ENCODE data around the gene SLC22A2. TPM values are rescaled to one million over a fixed set of nuclear protein-coding genes. Genes with fewer than 3 reads are reported as not detected.

SLC22A2 gene
- total RNA-seq, 4 donors from 2014 or later = not detected

DNA sequence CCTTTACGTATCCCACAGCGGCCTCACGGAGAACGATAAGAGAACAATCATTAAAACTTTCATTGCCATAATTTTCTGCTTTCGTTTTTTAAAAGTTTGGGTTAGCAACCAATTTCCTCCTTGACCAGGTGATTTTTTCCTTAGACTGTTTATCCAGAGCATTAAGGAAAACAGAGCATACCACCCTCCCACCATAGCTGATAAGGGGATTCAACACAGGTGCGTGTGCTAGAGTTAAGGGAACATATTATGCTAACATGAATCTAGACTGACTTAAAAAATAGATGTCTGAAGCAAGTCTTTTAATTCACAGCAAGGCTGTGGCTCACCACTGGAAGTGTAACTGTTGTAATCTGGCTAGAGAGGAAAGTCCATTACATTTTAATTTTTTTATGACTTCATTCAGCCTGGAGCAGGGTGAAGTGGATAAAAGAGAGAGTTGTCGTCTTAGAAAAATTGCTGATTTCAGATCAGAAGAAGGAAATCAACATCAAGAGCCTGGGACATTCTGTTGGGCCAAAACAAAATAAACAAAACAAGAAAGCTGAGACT lies 5.5 kb upstream of the SLC22A2 start:
- no peak for DNase-seq (ENCODE audit: low spot score in 2 of 2)
- intact Hi-C loops (cut with DNase I; ENCODE audit: low total_unique reads) = no loop called here
- H3K4me3 ChIP-seq (ENCODE audit: low read depth, poor library complexity, severe bottlenecking) = no peak overlapping the region
- TF ChIP-seq, protein P1, sequence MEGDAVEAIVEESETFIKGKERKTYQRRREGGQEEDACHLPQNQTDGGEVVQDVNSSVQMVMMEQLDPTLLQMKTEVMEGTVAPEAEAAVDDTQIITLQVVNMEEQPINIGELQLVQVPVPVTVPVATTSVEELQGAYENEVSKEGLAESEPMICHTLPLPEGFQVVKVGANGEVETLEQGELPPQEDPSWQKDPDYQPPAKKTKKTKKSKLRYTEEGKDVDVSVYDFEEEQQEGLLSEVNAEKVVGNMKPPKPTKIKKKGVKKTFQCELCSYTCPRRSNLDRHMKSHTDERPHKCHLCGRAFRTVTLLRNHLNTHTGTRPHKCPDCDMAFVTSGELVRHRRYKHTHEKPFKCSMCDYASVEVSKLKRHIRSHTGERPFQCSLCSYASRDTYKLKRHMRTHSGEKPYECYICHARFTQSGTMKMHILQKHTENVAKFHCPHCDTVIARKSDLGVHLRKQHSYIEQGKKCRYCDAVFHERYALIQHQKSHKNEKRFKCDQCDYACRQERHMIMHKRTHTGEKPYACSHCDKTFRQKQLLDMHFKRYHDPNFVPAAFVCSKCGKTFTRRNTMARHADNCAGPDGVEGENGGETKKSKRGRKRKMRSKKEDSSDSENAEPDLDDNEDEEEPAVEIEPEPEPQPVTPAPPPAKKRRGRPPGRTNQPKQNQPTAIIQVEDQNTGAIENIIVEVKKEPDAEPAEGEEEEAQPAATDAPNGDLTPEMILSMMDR (IDR thresholded peaks at IDR 0.05) = no peak
- TF ChIP-seq POLR2A (IDR thresholded peaks at IDR 0.05) = no peak
- 89% methylated on average over 7 of the region's 7 CpGs for WGBS, 2 donors

DNA sequence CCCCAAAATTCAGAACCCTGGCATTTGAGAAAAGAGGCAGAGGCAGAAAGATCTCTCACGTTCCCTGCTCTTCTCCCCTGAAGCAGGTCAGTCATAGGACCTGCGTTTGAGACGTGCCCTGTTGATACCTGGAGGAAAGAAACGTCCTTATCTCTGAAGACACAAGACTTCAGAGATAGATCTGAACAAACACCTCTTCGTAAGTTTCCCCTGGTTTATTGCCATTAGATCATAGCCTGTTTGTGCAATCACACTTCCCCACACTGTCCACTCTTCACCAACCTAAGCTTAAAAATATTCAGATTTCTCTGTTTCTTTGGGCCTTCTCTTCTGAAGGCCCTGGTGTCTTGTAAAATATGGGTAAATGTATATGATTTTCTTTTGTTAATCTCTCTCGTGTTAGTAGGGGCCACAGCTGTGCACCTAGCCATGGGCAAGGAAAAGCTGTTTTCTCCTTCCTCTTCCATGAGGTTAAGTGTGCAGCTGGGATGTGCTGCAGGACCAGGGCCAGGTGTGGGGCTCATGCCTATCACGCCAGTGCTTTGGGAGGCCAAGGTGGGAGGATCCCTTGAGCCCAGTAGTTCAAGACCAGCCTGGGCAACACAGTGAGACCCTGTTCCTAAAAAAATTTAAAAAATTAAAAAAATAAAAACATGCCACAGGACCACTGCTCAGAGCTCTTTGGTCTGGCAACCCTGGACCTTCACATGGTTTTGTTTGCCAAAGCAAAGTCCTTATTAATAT lies 4.7 kb upstream of the SLC22A2 start:
- 74 to 77% methylated on average over 7 of the region's 7 CpGs for WGBS, 2 donors

DNA sequence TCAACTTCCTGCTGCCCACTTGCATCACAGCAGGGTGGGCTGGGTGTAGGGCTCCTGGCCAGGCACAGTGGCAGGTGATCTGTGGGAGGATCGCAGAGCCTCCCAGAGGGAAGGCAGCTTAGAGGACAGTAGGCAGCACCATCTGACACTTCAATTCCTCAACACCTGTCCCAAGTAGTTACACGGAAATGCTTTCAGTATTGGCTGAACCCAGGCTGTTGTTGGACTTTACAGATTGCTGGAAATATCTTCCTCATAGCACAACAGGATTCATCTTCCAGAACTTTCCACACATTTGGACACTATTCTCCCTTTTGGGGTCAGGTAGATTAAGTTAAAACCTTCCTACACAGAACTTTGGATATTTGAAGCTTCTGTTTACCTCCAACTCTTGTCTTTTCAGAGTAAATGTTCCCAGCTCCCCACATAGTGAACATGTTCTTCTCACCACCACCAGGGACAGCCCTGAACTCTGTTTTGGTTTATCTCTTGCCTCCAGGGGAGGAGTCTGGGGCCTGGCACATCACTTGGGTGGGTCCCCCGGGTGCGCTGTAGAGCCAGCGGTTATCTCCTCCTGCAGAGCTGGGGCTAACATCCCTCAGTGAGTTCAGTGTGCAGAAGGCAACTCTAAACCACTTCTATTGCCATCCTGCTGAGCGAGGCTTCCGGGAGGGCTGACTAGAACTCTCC lies 3.5 kb upstream of the SLC22A2 start:
- intact Hi-C loops (cut with DNase I; ENCODE audit: low total_unique reads) = no loop called here
- DNase-seq (ENCODE audit: low spot score in 2 of 2) = no peak
- no peak overlapping the region for H3K4me3 ChIP-seq (ENCODE audit: low read depth, poor library complexity, severe bottlenecking)
- 61 to 66% methylated on average over 7 of the region's 7 CpGs for WGBS, 2 donors
- no peak for TF ChIP-seq POLR2A (IDR thresholded peaks at IDR 0.05)
- TF ChIP-seq, protein P1 (IDR thresholded peaks at IDR 0.05) = no peak

More for the DNA sequence above, 4.7 kb upstream of the SLC22A2 start:
- intact Hi-C loops (cut with DNase I; ENCODE audit: low total_unique reads) = no loop called here
- no peak overlapping the region for H3K4me3 ChIP-seq (ENCODE audit: low read depth, poor library complexity, severe bottlenecking)
- TF ChIP-seq, protein P1 (IDR thresholded peaks at IDR 0.05) = no peak
- no peak for TF ChIP-seq POLR2A (IDR thresholded peaks at IDR 0.05)
- no peak for DNase-seq (ENCODE audit: low spot score in 2 of 2)

DNA sequence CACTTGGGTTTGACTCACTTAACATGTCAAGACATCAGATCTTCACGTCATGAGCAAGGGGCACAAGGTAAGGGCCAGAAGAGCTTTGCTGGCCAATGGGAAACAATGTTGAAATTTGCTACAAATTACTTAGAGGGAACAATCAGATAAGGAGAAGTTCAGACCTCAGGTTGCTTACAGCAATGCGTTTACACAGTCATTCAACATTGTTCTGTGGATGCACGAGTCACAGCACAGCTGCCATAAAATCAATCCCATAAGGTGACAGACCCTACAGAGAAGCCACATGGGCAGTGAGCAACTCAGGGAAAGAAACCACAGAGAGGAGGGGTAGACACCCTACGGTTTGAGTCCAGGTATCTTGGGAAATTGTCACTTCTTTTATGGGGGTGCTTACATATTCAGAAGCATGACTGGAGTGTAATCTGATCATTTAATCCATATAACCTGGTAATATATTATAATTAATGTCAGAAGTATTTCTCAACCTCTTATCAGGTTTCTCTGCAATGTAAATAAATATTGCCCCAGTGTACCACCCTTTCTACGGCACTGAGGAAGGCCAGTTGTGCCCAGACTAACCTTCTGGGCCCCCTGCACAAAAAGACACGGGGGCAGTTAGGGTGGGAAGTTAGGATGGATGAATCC lies 2.3 kb upstream of the SLC22A2 start:
- WGBS, 2 donors = 70 to 71% methylated on average over 6 of the region's 6 CpGs
- DNase-seq (ENCODE audit: low spot score in 2 of 2) = no peak
- no peak overlapping the region for H3K4me3 ChIP-seq (ENCODE audit: low read depth, poor library complexity, severe bottlenecking)
- TF ChIP-seq, protein P1 (IDR thresholded peaks at IDR 0.05) = no peak
- no peak for TF ChIP-seq POLR2A (IDR thresholded peaks at IDR 0.05)
- intact Hi-C loops (cut with DNase I; ENCODE audit: low total_unique reads) = no loop called here

DNA sequence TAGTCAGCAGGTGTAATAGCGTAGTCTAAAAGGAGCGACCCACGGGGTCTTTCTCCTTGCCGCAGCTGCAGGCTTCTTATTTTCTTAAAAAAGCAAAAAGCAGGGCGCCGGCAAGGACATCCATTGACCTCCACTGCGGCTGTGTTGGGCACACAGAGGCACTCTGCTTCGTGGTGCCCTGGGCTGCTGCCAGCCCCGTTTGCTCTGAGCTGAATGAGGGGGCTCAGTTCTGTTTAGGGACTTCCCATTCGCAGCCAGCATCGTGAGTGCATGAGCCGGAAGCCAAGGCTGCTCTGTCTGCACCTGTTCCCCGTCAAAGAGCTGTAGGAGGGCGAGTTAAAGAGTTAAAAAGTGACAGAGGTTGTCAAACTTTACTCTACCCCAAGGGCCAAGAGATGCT lies 1.7 kb upstream of the SLC22A2 start:
- DNase-seq (ENCODE audit: low spot score in 2 of 2) = no peak
- WGBS, 2 donors = 79% methylated on average over 14 of the region's 14 CpGs
- intact Hi-C loops (cut with DNase I; ENCODE audit: low total_unique reads) = no loop called here
- no peak overlapping the region for H3K4me3 ChIP-seq (ENCODE audit: low read depth, poor library complexity, severe bottlenecking)
- TF ChIP-seq, protein P1 (IDR thresholded peaks at IDR 0.05) = no peak
- no peak for TF ChIP-seq POLR2A (IDR thresholded peaks at IDR 0.05)

Data from lower leg skin (tissue), 4 donors.